ENCODE results near the gene RBBP6.
"Not testable (repeated sequence)": the region's sequence is repeated elsewhere in the genome, so short reads cannot be mapped to it uniquely, and the experiment has no call there.

Gene RBBP6

GRCh38 chr16:24568392-24568791, 29.0 kb downstream of the RBBP6 start:
- no peak for DNase-seq (ENCODE audit: low read depth)

GRCh38 chr16:24571096-24571495, 31.7 kb downstream of the RBBP6 start:
- DNase-seq (ENCODE audit: low read depth): no peak

- DNase-seq (ENCODE audit: low read depth): no peak
Observed at GRCh38 chr16:24572069-24572468, 32.7 kb downstream of the RBBP6 start.

GRCh38 chr16:24573141-24573540, 33.8 kb downstream of the RBBP6 start:
- no peak for DNase-seq (ENCODE audit: low read depth)

- DNase-seq (ENCODE audit: low read depth): not testable (repeated sequence)
Observed at GRCh38 chr16:24574515-24575485, 35.4 kb downstream of the RBBP6 start.

GRCh38 chr16:24575791-24576190, 36.4 kb downstream of the RBBP6 start:
- not testable (repeated sequence) for DNase-seq (ENCODE audit: low read depth)

GRCh38 chr16:24577167-24577566, 37.8 kb downstream of the RBBP6 start:
- no peak for DNase-seq (ENCODE audit: low read depth)

GRCh38 chr16:24580665-24581064, 41.3 kb downstream of the RBBP6 start:
- DNase-seq (ENCODE audit: low read depth): no peak

GRCh38 chr16:24583494-24583893, 44.1 kb downstream of the RBBP6 start:
- DNase-seq (ENCODE audit: low read depth): no peak

GRCh38 chr16:24589997-24590396, 50.6 kb downstream of the RBBP6 start:
- DNase-seq (ENCODE audit: low read depth): no peak

GRCh38 chr16:24598777-24599437, 59.5 kb downstream of the RBBP6 start:
- no peak for DNase-seq (ENCODE audit: low read depth)

- DNase-seq (ENCODE audit: low read depth): no peak
Observed at GRCh38 chr16:24609417-24609739, 70.0 kb downstream of the RBBP6 start.

GRCh38 chr16:24609740-24610415, 70.5 kb downstream of the RBBP6 start:
- DNase-seq (ENCODE audit: low read depth): no peak

- DNase-seq (ENCODE audit: low read depth): no peak
Observed at GRCh38 chr16:24610416-24610755, 71.0 kb downstream of the RBBP6 start.

- no peak for DNase-seq (ENCODE audit: low read depth)
Observed at GRCh38 chr16:24611310-24611709, 71.9 kb downstream of the RBBP6 start.

- DNase-seq (ENCODE audit: low read depth): no peak
Observed at GRCh38 chr16:24612656-24613055, 73.3 kb downstream of the RBBP6 start.

- not testable (repeated sequence) for DNase-seq (ENCODE audit: low read depth)
Observed at GRCh38 chr16:24613267-24613666, 73.9 kb downstream of the RBBP6 start.

- no peak for DNase-seq (ENCODE audit: low read depth)
Observed at GRCh38 chr16:24617502-24617901, 78.1 kb downstream of the RBBP6 start.

Data from stimulated activated CD8-positive, alpha-beta memory T cell treated with anti-CD3 and anti-CD28 coated beads, Interleukin-12 subunit alpha, Interleukin-12 subunit beta, amount 100 ng/mL, for 4 hours (primary cell).